ENCODE results near the gene RAET1G. TPM values are rescaled to one million over a fixed set of nuclear protein-coding genes. Genes with fewer than 3 reads are reported as not detected.
A peak's percentile ranks its signal among the peaks of the same experiment; 100 is the strongest.
"Not testable (repeated sequence)": the region's sequence is repeated elsewhere in the genome, so short reads cannot be mapped to it uniquely, and the experiment has no call there.

The RAET1G gene
- total RNA-seq, 4 donors from 2014 or later = 1.4 TPM; not detected in 3

GRCh38 chr6:149924206-149924932 lies 1.4 kb upstream of the RAET1G start:
- intact Hi-C loops (cut with DNase I; ENCODE audit: low total_unique reads) = no loop called here

GRCh38 chr6:149923327-149923986 lies 536 bp upstream of the RAET1G start:
- TF ChIP-seq POLR2A (IDR thresholded peaks at IDR 0.05) (no peak), CTCF (IDR thresholded peaks at IDR 0.05) (no peak)
- peak overlapping the region; percentile 35 to 43 for H3K4me3 ChIP-seq
- no peaks in the 10 kb centered on the region for H3K36me3 ChIP-seq
- H3K4me1 ChIP-seq = no peaks in the 10 kb centered on the region
- H3K9me3 ChIP-seq = no peaks in the 10 kb centered on the region
- H3K27ac ChIP-seq = no peak overlapping the region
- intact Hi-C loops (cut with DNase I; ENCODE audit: low total_unique reads) = no loop called here
- no peak for DNase-seq
- H3K27me3 ChIP-seq = no peaks in the 10 kb centered on the region

More at GRCh38 chr6:149924206-149924932, 1.4 kb upstream of the RAET1G start:
- H3K4me3 ChIP-seq = no peak overlapping the region
- no peaks in the 10 kb centered on the region for H3K4me1 ChIP-seq
- no peaks in the 10 kb centered on the region for H3K27me3 ChIP-seq
- DNase-seq = peak in 1 of 2 donors; percentile 7
- TF ChIP-seq POLR2A (IDR thresholded peaks at IDR 0.05) (no peak), CTCF (IDR thresholded peaks at IDR 0.05) (no peak)
- H3K9me3 ChIP-seq = no peaks in the 10 kb centered on the region
- no peaks in the 10 kb centered on the region for H3K36me3 ChIP-seq
- no peak overlapping the region for H3K27ac ChIP-seq

- not testable (repeated sequence) for H3K4me3 ChIP-seq, H3K27ac ChIP-seq
Measured at GRCh38 chr6:149922091-149922490, 830 bp downstream of the RAET1G start.

GRCh38 chr6:149921361-149921760 lies 1.6 kb downstream of the RAET1G start:
- peak in 1 of 2 donors; percentile 8 for DNase-seq
- intact Hi-C loops (cut with DNase I; ENCODE audit: low total_unique reads) = no loop called here
- H3K4me3 ChIP-seq = no peak overlapping the region
- TF ChIP-seq CTCF (IDR thresholded peaks at IDR 0.05) = no peak
- TF ChIP-seq POLR2A (IDR thresholded peaks at IDR 0.05) = no peak
- no peaks in the 10 kb centered on the region for H3K36me3 ChIP-seq
- no peaks in the 10 kb centered on the region for H3K9me3 ChIP-seq
- no peak overlapping the region for H3K27ac ChIP-seq
- no peaks in the 10 kb centered on the region for H3K27me3 ChIP-seq
- no peaks in the 10 kb centered on the region for H3K4me1 ChIP-seq

More at GRCh38 chr6:149922091-149922490, 830 bp downstream of the RAET1G start:
- H3K27me3 ChIP-seq; H3K9me3 ChIP-seq; H3K4me1 ChIP-seq; intact Hi-C loops (cut with DNase I; ENCODE audit: low total_unique reads); H3K36me3 ChIP-seq: not testable (repeated sequence)
- peak in 1 of 2 donors; percentile 12 for DNase-seq

GRCh38 chr6:149919834-149920225 lies 3.1 kb downstream of the RAET1G start:
- Histone ChIP-seq H3K4me3 (no peak overlapping the region), H3K4me1 (no peaks in the 10 kb centered on the region), H3K9me3 (no peaks in the 10 kb centered on the region), H3K27me3 (no peaks in the 10 kb centered on the region), H3K27ac (no peak overlapping the region), H3K36me3 (no peaks in the 10 kb centered on the region)
- TF ChIP-seq POLR2A (IDR thresholded peaks at IDR 0.05) (no peak), CTCF (IDR thresholded peaks at IDR 0.05) (no peak)
- peak in 1 of 2 donors; percentile 4 for DNase-seq
- intact Hi-C loops (cut with DNase I; ENCODE audit: low total_unique reads) = no loop called here

GRCh38 chr6:149919126-149919833 lies 3.6 kb downstream of the RAET1G start:
- H3K4me1 ChIP-seq; H3K27me3 ChIP-seq; H3K36me3 ChIP-seq; H3K4me3 ChIP-seq; DNase-seq; H3K9me3 ChIP-seq; intact Hi-C loops (cut with DNase I; ENCODE audit: low total_unique reads); H3K27ac ChIP-seq: not testable (repeated sequence)
